ENCODE data around the gene DCAF7.

- TF ChIP-seq, protein P1, sequence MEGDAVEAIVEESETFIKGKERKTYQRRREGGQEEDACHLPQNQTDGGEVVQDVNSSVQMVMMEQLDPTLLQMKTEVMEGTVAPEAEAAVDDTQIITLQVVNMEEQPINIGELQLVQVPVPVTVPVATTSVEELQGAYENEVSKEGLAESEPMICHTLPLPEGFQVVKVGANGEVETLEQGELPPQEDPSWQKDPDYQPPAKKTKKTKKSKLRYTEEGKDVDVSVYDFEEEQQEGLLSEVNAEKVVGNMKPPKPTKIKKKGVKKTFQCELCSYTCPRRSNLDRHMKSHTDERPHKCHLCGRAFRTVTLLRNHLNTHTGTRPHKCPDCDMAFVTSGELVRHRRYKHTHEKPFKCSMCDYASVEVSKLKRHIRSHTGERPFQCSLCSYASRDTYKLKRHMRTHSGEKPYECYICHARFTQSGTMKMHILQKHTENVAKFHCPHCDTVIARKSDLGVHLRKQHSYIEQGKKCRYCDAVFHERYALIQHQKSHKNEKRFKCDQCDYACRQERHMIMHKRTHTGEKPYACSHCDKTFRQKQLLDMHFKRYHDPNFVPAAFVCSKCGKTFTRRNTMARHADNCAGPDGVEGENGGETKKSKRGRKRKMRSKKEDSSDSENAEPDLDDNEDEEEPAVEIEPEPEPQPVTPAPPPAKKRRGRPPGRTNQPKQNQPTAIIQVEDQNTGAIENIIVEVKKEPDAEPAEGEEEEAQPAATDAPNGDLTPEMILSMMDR (IDR thresholded peaks at IDR 0.05; ENCODE audit: low read depth, low read length, poor library complexity, severe bottlenecking): no peak
- no peak for TF ChIP-seq EZH2phosphoT487 (IDR thresholded peaks at IDR 0.05; ENCODE audit: borderline replicate concordance, low read length)
Observed at GRCh38 chr17:63571632-63572310, 21.5 kb downstream of the DCAF7 start.
